ENCODE results near the gene PRR33.
A peak's percentile ranks its signal among the peaks of the same experiment; 100 is the strongest.
"Not testable (repeated sequence)": the region's sequence is repeated elsewhere in the genome, so short reads cannot be mapped to it uniquely, and the experiment has no call there.

PRR33 gene

GRCh38 chr11:1874441-1875092 is 17.1 kb downstream of the PRR33 start:
- not testable (repeated sequence) for DNase-seq

GRCh38 chr11:1873813-1874150 is 17.9 kb downstream of the PRR33 start:
- not testable (repeated sequence) for DNase-seq

DNA sequence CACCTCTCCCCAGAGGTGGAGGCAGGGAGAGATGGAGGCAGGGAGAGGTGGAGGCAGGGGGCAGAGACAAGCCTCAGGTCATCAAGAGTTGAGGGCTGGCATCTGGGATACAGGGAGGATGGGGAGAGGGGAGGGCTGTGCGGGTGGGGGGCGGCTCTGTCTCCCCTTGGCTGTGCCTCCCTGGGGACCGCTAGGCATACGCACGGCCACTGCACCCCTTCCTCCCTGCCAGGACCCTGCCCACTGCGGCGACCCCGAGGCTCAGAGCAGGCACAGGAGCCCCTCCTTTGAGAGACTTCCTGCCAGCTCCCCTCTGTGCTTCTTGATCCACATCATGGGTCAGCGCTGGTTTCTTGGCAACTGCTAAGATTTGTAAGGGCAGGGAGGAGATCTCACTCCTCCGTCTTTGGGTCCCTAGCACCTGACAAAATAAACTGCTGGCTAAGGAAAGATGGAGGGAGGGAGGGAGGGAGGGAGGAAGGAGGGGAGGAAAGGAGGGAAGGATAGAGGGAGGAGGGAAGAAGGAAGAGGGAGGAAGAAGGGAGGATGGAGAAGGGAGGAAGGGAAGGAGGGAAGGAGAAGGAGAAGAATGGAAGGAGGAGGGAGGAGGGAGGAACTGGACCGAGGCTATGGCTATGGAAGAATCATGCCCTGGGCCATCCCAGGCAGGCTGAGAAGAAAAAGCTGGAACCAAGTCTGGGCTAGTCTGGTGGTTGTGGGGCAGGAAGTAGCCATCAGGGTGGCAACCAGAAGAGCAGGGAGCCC is 18.5 kb downstream of the PRR33 start:
- DNase-seq, result no peak

GRCh38 chr11:1872267-1872985 is 19.3 kb downstream of the PRR33 start:
- no peak for DNase-seq

DNA sequence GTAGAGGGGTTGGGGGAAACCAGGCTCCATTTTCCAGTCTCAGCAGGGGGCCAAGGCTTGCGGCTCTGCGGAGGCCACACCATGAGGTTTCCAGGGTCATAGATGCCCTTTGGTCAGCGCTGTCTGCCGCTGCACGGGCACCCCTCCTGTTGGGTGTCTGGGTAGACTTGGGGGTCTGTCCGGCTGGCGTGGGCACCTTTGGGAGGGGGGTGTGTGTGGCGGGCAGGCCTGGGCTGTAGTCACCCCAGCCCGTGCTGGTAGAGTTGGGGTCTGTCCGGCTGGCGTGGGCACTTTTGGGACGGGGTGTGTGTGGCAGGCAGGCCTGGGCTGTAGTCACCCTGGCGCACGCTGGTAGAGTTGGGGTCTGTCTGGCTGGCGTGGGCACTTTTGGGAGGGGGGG is 20.2 kb downstream of the PRR33 start:
- DNase-seq, result no peak

DNA sequence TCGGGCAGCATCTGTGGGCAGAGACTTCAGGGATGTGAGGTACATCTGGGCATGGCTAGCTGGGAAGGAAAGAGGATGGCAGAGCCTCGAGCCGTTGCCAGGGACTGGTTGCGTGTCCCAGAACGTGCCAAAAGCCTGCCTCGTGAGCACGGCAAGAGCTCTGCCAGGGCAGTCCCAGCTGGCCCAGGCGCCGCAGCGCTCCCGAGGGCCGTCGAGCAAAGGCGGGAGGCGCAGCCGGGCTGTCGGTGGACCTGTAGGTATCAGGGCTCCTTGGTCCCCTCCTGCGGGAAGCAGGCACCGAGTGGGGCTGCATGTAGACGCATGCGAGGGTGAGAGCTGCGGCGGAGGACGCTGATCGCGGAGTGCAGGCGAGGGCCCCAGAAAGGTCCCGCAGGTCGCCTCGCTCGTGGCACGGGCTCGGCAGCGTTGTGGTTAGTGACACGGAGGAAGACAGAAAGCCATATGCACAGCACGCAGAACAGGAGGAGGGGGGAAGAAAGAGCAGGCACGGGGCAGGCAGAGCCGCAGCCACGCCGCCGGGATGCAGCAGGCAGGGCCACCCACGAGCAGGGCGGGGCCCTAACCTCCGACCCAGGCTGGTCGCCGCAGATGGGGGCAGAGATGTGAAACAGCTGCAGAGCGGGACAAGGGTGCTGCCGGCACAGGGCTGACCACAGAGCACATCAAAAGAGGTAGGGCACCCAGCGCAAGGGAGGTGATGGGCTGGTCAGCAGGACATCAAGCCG is 20.8 kb downstream of the PRR33 start:
- peak; percentile 32 for DNase-seq

GRCh38 chr11:1870326-1870696 is 21.4 kb downstream of the PRR33 start:
- no peak for DNase-seq

GRCh38 chr11:1869427-1870325 is 22.0 kb downstream of the PRR33 start:
- no peak for DNase-seq

GRCh38 chr11:1868636-1869291 is 22.9 kb downstream of the PRR33 start:
- no peak for DNase-seq

GRCh38 chr11:1868056-1868635 is 23.5 kb downstream of the PRR33 start:
- DNase-seq, result no peak

- DNase-seq, result no peak
These were observed 24.3 kb downstream of the PRR33 start for GRCh38 chr11:1867381-1867780.

DNA sequence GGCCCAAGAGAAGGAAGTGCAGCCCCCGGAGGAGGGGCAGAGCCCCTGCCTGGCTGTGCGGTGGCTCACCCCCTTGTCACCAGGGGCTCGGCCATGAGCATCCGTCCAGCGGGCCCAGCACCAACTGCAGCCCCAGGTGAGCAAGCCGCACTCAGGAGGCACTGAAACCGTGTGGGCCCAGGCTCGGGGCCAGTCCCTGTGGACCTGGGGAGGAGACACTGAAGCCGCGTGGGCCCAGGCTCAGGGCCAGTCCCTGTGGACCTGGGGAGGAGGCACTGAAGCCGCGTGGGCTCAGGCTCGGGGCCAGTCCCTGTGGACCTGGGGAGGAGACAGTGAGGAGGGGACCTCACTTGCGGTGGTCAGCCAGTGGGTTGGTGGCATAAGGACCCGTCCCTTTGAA is 24.9 kb downstream of the PRR33 start:
- no peak for DNase-seq

DNA sequence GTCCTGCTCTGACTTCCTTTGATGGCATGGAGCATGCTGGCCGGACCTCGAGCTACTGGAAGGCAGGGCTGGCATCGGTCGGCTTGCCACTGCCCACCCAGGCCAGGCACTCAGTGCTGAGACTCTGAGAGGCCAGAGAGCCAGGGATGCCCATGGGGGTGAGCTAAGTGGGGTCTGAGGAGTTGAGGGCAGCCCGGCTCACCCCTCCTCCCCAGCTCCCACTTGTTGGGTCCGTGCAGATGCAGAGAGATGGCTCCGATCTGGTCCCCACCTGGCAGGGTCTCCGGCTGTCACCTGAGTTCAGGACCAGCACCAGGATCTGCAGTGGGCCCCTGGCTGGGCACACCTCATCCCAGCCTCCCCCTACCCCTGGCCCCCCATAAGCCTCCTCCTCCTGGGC is 25.5 kb downstream of the PRR33 start:
- DNase-seq, result no peak

DNA sequence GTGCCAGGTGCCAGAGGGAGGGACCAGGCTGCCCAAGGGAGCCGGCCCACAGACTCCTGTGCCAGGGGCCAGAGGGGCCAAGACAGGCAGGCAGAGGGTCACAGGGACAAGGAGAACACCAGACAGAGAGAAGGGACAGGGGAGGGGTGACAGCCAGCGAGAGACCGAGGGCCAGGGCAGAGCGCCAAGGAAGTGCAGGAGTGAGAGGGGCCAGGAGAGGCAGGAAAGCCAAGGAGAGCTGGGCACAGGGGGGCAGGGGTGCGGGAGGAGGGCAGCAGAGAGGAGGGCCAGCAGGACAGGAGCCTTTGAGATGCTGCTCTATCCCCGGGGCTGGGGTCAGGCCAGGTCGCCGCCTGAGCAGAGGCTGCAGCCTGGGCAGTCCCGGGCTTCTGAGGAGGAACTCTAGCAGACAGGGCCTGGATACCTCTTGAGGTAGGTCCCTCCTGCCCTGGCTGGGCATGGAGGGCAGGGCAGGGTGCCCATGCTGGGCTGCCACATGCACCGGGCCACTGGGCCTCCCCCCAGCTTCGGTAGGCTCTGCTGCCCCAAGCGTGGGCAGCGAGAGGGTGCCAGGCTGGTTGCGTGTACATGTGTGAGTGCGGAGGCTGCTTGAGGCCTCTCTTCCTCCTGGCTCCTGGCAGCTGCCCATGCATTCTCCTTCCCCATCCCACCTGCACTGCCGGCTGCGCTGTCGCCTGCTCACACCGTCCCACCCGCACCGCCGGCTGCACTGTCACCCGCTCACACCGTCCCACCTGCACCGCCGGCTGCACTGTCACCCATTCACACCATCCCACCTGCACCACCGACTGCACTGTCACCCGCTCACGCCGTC is 26.6 kb downstream of the PRR33 start:
- DNase-seq, result no peak

DNA sequence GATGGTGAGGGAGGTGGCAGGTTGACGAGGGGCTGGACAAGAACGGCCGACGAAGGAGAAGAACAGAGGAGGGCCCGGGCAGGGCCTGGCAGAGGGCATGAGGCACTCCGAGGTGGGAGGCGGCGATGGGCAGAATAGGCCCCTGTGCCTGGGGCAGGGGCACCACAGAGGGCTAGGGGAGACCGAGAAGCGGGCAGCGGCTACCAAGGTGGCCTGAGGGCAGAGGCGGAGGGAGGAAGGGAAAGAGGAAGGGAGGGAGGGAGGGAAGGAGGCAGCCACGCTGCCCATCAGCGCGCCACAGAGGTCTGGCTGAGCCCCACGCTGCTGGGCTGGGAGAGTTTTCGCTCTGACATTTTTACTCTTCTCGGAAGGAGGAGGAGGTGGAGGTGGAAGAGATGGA is 27.5 kb downstream of the PRR33 start:
- no peak for DNase-seq

DNA sequence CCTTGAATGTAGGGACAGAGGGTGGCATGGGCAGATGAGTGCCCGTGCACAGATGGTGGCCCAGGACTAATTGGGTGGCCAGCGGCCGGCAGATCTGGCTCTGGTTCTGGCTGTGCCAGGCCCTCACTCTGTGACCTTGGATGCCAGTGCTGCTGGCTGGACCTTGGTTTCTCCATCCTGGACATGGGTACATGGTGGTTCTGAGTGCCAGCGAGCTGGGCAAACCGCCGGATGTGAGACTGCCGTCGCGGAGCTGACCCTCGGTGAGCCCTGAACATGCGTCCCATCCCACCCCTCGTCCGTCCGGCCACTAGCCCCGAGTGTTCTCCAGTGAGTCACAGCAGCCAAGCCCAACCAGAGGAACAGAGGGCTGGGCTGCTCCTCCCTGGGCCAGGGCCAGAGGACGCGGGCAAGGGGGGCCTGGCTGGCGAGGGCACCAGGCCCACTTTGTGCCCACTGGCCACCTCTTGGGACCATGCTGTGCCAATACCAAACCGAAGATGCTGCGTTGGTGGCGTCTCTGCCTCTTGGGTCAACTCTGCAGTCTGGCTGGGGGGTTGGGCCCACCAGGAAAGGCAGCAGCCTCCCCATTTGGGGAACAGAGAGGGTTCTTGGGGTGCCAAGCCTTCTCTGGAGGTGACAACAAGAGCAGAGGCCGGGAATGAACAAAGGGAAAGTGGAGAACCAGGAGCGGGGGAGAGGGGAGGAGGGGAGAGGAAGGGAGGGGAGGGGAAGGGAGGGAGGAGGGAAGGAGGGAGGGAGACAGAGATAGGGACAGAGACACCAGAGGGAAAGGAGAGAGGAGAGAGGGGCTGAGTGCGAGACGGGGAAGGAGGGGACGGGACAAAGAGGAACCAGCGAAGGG is 28.1 kb downstream of the PRR33 start:
- DNase-seq, result no peak

DNA sequence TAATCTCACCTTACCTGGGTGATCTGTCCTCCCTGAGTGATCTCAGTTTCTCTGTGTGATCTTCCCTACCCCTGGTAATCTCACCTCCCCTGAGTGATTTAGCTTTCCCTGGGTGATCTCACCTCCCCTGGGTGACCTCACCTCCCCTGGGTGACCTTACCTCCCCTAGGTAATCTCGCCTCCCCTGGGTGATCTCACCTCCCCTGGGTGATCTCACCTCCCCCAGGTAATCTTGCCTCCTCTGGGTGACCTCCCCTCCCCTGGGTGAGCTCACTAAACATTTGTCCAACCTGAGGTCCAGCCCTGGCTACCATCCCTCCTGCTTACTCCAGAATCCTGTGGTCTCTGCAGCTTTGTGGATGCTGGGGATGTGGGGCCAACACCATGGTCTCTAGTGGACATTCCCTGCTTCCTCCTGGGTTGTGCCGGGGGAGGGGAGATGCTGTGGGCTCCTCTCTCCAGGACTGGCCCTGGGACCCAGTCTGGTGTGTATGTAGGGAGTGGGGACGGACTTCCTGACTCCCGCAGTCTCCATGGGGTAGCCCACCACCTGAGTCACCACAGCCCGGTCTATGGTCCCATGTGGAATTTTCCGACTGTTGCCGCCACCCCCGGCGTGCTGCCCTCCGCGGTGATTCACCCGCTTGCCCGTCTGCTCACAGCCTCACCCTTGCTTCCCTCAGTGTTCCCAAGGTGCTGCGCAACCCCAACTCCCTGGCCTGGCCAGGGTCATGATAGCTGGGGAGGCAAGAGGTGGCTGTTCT is 28.9 kb downstream of the PRR33 start:
- no peak for DNase-seq

Data from activated CD4-positive, alpha-beta T cell treated with anti-CD3 and anti-CD28 coated beads, Interleukin-10, Interleukin-2, amounts not matched to agents 100 ng/mL and 50 ng/mL, durations not matched to agents 16 hours and 8 hours (primary cell).